Fibroblast of skin of right quadriceps (primary cell): ENCODE results near the gene TARP.

Experiments used
- DNase-seq: peaks from one replicate; pipeline ENCODE4 v3.0.0-alpha.2; 2013

Gene TARP

DNA sequence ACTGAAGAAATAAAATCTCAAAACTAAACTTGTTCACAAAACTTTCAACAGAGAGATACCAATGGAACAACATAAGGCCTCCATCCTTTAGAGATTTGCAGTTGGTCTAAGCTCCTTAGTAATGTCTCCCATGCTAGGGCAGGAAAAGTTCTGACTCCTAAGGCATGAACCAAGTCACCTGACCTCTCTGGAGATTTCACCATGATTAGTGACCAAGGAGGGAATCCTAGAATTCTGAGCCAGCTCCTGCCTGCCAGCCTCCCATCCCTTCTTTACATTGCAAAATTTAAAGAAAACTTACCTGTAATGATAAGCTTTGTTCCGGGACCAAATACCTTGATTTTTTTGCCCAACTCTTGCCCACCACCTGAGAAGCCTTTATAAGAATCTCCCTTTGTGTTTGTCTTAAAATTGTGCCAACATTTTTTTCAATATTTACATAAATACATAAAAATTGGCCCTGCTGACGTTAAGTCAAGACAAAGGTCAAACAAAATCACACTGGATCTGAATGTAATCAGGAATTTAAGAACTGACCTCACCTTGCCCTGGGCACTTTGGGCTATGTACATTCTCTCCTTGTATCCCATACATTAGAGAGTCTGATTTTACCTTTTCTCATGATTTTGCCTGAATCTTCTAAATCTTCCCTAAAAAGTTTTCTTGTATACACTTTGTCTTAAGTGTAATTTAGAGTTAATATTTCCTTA is at the start of gene TARP:
Gene TARP, minus strand, starts transcription at position 351 of the 710 bp plus-strand sequence.
- no peak for DNase-seq

DNA sequence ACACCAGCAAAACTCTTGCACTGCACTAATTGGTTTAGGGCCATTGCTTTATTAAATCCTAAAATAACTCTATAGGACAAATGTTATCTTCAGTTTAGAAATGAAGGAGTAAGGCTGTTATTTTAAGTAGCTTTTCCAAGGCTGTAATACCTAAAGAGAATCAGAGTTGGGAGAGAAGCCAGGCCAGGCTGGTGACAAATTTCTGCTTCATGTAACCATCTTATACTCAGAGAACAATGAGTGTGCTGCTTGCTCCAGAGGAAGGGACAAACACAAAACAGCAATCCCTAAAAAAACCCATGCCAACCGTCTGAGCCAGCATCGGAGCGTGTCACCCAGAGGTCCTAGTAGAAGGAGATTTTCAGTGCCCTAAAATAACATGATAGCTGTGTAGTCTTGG is 49.7 kb upstream of the TARP start:
- no peak for DNase-seq

DNA sequence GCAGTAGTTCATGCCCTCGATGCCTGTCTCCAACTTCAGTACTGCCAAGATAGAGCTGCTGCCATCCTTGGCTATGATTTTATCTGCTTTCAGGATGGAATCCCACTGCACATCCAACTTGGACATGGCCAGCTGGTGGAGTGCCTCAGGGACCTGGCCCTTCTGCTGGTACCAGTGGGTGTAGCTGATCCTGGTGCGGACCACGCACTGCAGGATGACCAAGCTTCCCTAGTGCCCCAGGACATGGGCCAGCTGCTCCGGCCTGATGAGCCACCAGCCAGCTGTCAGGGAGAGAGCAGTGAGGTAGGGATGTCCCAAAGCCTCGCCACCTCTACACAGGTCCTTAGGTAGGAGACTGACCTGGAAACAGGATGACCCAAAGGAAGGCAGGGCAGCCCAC is 49.0 kb upstream of the TARP start:
- no peak for DNase-seq

DNA sequence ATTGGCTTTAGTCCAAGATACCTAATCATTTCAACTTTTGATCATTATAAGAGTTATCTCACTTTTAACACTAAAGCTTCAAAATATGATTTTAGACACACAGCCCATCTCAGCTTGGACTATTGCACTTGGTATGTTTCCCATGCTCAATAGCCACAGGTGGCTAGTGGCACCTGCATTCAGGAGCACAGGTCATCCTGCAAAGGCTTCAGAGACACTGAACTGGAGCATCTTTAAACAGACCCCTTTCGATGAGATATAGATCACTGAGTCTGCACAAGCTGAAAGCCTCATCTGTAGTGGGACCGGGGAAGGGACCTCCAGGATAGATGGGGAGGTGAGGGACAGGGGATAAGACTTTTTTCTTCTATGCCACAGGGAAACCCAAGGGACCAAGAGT is 48.5 kb upstream of the TARP start:
- no peak for DNase-seq

- peak; percentile 64 for DNase-seq
Measured at GRCh38 chr7:38321515-38321944, 48.1 kb upstream of the TARP start.

DNA sequence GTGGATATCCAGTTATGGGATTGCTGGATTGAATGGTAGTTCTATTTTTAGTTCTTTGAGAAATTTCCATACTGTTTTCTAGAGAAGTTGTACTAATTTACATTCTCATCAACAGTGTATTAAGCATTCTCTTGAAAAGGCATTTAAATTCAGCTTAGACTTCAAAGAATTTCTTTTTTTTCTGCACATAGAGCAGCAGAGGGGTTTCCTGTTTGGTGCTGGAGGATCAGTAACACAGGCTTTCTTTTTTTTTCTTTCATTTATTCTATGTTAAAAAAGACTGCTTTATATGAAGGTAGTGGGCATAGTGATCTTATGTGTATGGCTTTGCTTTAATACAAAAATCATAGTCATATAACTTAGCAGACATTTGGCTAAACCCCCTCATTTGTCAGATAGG is 47.6 kb upstream of the TARP start:
- DNase-seq = no peak

- no peak for DNase-seq
Measured at GRCh38 chr7:38319873-38320272, 46.4 kb upstream of the TARP start.

GRCh38 chr7:38318803-38319416 is 45.5 kb upstream of the TARP start:
- DNase-seq = peak; percentile 76

GRCh38 chr7:38318241-38318640 is 44.8 kb upstream of the TARP start:
- DNase-seq = no peak

- DNase-seq = no peak
Measured at GRCh38 chr7:38317515-38317914, 44.1 kb upstream of the TARP start.

DNA sequence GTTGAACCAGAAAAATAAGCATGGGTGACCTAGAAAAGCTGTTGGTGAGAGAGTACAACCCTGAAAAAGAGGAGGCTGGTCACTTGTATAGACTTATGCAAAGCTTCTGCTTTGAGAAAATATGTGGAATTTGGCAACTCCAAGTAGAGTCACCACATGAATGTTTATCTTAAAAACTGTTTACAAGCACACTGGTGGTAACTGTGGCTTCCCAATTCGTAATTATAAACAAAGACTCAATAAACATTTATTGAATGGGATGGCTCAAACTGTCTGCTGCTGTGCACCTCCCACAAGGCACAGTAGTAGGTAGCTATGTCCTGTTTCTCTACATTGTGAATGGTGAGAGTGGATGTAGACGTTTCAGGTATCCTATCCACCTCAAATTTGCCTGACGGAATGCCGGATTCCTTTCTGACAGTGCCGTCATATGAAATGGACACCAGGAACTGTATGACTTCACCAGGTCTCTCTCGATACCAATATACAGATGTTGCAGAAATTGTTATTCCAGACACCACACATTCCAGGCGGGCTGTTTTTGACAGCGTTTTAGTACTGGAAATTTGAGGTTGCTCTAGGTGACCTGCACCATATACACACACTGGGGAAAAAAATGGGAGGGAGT is 43.4 kb upstream of the TARP start:
- DNase-seq = no peak

GRCh38 chr7:38315410-38315809 is 42.0 kb upstream of the TARP start:
- no peak for DNase-seq

- DNase-seq = no peak
Measured at GRCh38 chr7:38312821-38313220, 39.4 kb upstream of the TARP start.

DNA sequence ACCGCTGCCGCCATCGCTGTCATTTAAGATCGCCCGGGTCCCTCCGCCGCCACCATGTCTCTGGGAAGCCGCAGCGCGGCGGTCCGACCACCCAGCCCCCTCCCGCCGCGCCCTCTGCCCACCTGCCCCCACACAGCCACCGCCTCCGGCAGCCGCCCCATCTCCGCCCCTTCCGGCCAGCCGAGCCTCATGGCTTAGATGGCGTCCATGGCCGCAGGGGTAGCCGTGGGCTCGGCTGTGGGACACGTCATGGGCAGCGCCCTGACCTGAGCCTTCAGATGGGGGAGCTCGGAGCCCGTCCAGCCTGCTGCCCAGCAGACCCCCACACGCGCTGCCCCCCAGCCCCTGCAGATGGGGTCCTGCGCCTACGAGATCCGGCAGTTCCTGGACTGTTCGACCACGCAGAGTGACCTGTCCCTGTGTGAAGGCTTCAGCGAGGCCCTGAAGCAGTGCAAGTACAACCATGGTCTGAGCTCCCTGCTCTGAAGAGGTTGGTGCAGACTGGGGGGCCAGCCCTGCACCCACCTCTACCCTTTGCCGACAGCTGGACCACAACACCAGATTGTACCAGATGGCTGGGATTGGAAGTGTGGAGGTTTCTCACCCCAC is 38.0 kb upstream of the TARP start:
- no peak for DNase-seq

DNA sequence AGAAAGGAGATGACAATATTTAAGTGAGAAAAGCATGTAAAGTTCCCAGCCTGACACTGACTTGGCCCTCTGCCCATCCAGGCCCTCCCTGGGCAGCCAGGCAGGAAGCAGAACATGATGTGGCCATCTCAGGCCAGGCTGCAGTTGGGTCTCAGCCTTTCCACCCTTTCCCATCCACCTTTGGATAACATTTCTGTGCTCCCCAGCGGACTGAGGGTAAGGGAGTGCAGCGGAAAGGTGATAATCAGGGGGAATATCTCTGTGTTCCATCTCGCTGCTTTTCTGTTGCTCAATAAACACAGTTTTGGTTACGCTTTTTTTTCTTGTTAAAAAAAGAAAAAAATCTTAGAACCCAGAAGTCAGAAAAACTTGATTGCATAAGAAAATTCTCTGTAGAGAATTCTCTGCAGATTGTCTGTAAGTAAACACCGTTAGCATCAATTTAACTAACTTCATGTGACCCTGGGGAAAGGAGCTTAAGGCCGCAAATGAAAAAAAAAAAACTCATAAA is 37.2 kb upstream of the TARP start:
- DNase-seq = no peak

DNA sequence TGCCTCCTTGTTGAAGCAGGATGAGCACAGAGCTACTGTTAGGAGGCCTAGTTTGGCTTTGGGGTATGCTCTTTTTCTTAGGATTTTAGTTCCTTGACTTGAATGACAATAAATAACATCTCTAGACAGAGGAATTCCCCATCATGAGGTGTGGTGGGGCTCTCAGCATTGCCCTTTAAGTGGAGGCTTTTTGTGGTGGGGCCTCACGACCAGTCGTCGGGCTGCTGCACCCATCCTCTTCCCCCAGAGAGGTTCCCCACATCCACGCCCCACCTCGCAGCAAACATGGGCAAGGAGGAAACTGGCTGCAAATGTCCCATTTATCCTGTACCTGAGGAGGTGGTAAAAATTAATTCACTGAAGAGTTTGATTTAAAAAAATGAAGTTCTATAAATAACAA is 36.1 kb upstream of the TARP start:
- DNase-seq = no peak

GRCh38 chr7:38308140-38308539 is 34.7 kb upstream of the TARP start:
- DNase-seq = no peak

DNA sequence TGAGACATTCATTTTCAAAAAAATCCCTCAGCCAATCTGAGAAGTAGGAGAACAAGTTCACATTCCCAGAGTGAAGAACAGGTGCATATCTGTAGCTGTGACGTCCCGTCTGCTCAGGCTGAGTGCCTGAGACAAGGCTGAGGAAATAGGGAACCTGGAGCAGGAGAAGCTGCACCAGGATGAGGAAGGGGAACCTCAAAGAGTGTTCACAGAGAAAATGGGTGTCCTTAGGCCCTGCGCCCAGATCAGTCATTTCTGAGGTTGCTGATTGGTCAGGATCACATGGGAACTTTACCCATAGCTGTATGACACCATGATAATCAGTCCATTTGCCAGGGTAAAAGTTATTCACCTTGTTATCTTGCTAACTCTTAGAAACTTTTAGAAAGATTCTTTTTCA is 34.2 kb upstream of the TARP start:
- DNase-seq = no peak

GRCh38 chr7:38306914-38307313 is 33.5 kb upstream of the TARP start:
- DNase-seq = no peak

GRCh38 chr7:38306171-38306570 is 32.7 kb upstream of the TARP start:
- no peak for DNase-seq

- DNase-seq = no peak
Measured at GRCh38 chr7:38303866-38304265, 30.4 kb upstream of the TARP start.

- no peak for DNase-seq
Measured at GRCh38 chr7:38300175-38300574, 26.7 kb upstream of the TARP start.

DNA sequence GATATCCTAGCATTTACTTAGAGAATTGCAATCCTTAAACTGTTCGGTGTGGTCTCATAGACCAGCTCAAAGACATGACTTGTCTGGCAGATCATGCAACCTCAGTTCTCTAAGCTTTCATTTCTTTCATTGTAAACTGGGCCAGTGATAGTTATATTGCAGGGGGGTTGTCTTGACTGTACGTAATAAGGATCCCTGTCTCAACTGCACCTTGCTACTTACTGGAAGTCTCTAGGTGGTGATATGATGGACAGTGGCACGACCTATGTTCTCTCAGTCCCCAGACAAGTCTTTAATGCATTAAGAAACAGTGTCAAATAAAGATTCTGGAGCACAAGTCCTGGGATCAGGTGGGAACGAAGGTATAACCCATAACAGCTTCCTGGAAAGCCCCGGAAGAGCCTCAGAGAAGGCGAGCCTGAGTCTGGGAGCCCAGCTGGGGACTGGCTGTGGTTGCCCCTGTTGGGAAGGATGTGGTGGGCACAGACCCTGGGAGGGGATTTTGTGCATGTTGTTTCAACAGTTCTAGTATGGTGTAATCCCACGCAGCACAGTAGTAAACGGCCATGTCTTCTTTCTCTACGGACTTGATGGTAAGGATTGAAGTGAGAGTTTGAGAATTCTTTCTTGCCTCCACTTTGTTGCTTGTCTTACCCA is 26.0 kb upstream of the TARP start:
- no peak for DNase-seq
